Liver (tissue), 9 donors: Measurements from ENCODE around the gene SF3B6. TPM values are rescaled to one million over a fixed set of nuclear protein-coding genes. Genes with fewer than 3 reads are reported as not detected.
A peak's percentile ranks its signal among the peaks of the same experiment; 100 is the strongest.

ENCODE experiments used
- DNase-seq: peaks from one replicate; pipeline ENCODE4 v3.0.0-alpha.2; 2017; ENCODE audit warnings: low spot score
- H3K27ac ChIP-seq, 2 donors: one replicate each; pipeline ENCODE4 v1.7.0; 2013; ENCODE audit warnings: inconsistent platforms in 2 of 2, low read length in 2 of 2, control low read depth in 1 of 2, low read depth in 1 of 2, mild to moderate bottlenecking in 1 of 2
- H3K27me3 ChIP-seq, 4 donors: one replicate each; pipeline versions ENCODE4 v1.6.1 to v1.7.0; 2013; ENCODE audit warnings: low read length in 3 of 4, inconsistent platforms in 1 of 4, mild to moderate bottlenecking in 1 of 4, moderate library complexity in 1 of 4; ENCODE audit not compliant: control insufficient read depth in 4 of 4, insufficient read depth in 4 of 4
- H3K36me3 ChIP-seq, 4 donors: one replicate each; pipeline versions ENCODE4 v1.6.1 to v1.7.0; 2013; ENCODE audit warnings: low read length in 3 of 4, mild to moderate bottlenecking in 3 of 4, low read depth in 1 of 4, moderate library complexity in 1 of 4; ENCODE audit not compliant: control insufficient read depth in 4 of 4, insufficient read depth in 3 of 4
- H3K4me1 ChIP-seq, 4 donors: one replicate each; pipeline versions ENCODE4 v1.6.1 to v1.7.0; 2013; ENCODE audit warnings: low read length in 3 of 4, mild to moderate bottlenecking in 3 of 4, moderate library complexity in 1 of 4; ENCODE audit not compliant: control insufficient read depth in 4 of 4, insufficient read depth in 4 of 4
- H3K4me3 ChIP-seq, 3 donors: one replicate each; pipeline versions ENCODE4 v1.6.1 to v1.7.0; 2013; ENCODE audit warnings: low read length in 3 of 3, control low read depth in 1 of 3, low read depth in 1 of 3, mild to moderate bottlenecking in 1 of 3
- H3K9ac ChIP-seq, 2 donors: one replicate each; pipeline ENCODE4 v1.7.0; 2013; ENCODE audit warnings: low read length in 2 of 2, mild to moderate bottlenecking in 2 of 2, moderate library complexity in 2 of 2, control low read depth in 1 of 2, low read depth in 1 of 2
- H3K9me3 ChIP-seq, 4 donors: one replicate each; pipeline versions ENCODE4 v1.6.1 to v1.7.0; 2013; ENCODE audit warnings: low read length in 3 of 4; ENCODE audit not compliant: control insufficient read depth in 4 of 4
- EGR1 ChIP-seq, 2 donors: IDR thresholded peaks; 2 replicates each; pipeline ENCODE4 v1.6.1; 2016 to 2018; ENCODE audit warnings: antibody characterized with exemption in 2 of 2, low read depth in 2 of 2
- FOXA2 ChIP-seq: IDR thresholded peaks from 2 replicates; pipeline ENCODE4 v1.6.1; 2016; ENCODE audit warnings: antibody characterized with exemption
- GABPA ChIP-seq, 2 donors: IDR thresholded peaks in 1 of 2; conservative IDR thresholded peaks in 1 of 2; 2 replicates each; pipeline ENCODE4 v1.6.1; 2016; ENCODE audit warnings: antibody characterized with exemption in 2 of 2, mild to moderate bottlenecking in 1 of 2, moderate library complexity in 1 of 2
- HNF4A ChIP-seq, 2 donors: conservative IDR thresholded peaks; 2 replicates each; pipeline ENCODE4 v1.6.1; 2016; ENCODE audit warnings: antibody characterized with exemption in 2 of 2, mild to moderate bottlenecking in 2 of 2
- HNF4G ChIP-seq: IDR thresholded peaks from 2 replicates; pipeline ENCODE4 v1.6.1; 2016; ENCODE audit warnings: antibody characterized with exemption
- JUND ChIP-seq, 2 donors: IDR thresholded peaks; 2 replicates each; pipeline ENCODE4 v1.6.1; 2016; ENCODE audit warnings: antibody characterized with exemption in 2 of 2
- NR2F2 ChIP-seq: IDR thresholded peaks from 2 replicates; pipeline ENCODE4 v1.6.1; 2016; ENCODE audit warnings: antibody characterized with exemption
- RAD21 ChIP-seq, 2 donors: IDR thresholded peaks; 2 replicates each; pipeline ENCODE4 v1.6.1; 2016; ENCODE audit warnings: antibody characterized with exemption in 2 of 2, mild to moderate bottlenecking in 2 of 2
- RXRA ChIP-seq, 2 donors: IDR thresholded peaks; 2 replicates each; pipeline ENCODE4 v1.6.1; 2017 to 2018; ENCODE audit warnings: antibody characterized with exemption in 2 of 2, mild to moderate bottlenecking in 1 of 2
- SP1 ChIP-seq: IDR thresholded peaks from 2 replicates; pipeline ENCODE4 v1.6.1; 2018; ENCODE audit warnings: antibody characterized with exemption, mild to moderate bottlenecking
- TAF1 ChIP-seq: conservative IDR thresholded peaks from 2 replicates; pipeline ENCODE4 v1.6.1; 2016; ENCODE audit warnings: antibody characterized with exemption, mild to moderate bottlenecking
- YY1 ChIP-seq: IDR thresholded peaks from 2 replicates; pipeline ENCODE4 v1.6.1; 2016; ENCODE audit warnings: antibody characterized with exemption, mild to moderate bottlenecking
- WGBS: extraction: QIAGEN DNeasy Blood & Tissue Kit; methylation state at CpG from one replicate; pipeline ENCODE4 v1.1.7; 2013; 5-methylcytosine and 5-hydroxymethylcytosine counted together
- polyA plus RNA-seq, 2 donors: library from polyadenylated mRNA; stranded (reverse) in 1 of 2; unstranded in 1 of 2; fragments of 200-250 nt in 1 of 2; fragments of >200 nt in 1 of 2; fragmentation: Nextera tagmentation in 1 of 2; extraction: Ambion mirVana in 1 of 2; gene quantifications; one replicate each; pipeline versions ENCODE4 v1.2.1 to v1.2.3, GENCODE V29; 2013 to 2015
- total RNA-seq, 2 donors: library from RNA; depleted of rRNA; stranded (reverse); fragments of >200 nt; gene quantifications; one replicate each; pipeline ENCODE4 v1.2.3, GENCODE V29; 2014
- TF ChIP-seq, protein P1 (sequence below): IDR thresholded peaks from 2 replicates; pipeline ENCODE4 v1.6.1; 2016; ENCODE audit warnings: antibody characterized with exemption, mild to moderate bottlenecking
- TF ChIP-seq, protein P2 (sequence below): IDR thresholded peaks from 2 replicates; pipeline ENCODE4 v1.6.1; 2016; ENCODE audit warnings: antibody characterized with exemption
- TF ChIP-seq, protein P3 (sequence below): fragments of 150-350 bp; IDR thresholded peaks from 2 replicates; pipeline ENCODE4 v1.5.1; 2017; ENCODE audit warnings: improper control_type of control experiment, low read depth, low read length; ENCODE audit not compliant: missing input control
- TF ChIP-seq, protein P4 (sequence below): IDR thresholded peaks from 2 replicates; pipeline ENCODE4 v1.6.1; 2016; ENCODE audit warnings: antibody characterized with exemption
- donor health status: healthy.
- donor health status: healthy.
- donor health status: healthy.
- donor health status: healthy.
- donor health status: healthy.

The SF3B6 gene
- total and polyA plus RNA-seq, 4 donors = 31.0 to 104 (median 75.6) TPM

DNA sequence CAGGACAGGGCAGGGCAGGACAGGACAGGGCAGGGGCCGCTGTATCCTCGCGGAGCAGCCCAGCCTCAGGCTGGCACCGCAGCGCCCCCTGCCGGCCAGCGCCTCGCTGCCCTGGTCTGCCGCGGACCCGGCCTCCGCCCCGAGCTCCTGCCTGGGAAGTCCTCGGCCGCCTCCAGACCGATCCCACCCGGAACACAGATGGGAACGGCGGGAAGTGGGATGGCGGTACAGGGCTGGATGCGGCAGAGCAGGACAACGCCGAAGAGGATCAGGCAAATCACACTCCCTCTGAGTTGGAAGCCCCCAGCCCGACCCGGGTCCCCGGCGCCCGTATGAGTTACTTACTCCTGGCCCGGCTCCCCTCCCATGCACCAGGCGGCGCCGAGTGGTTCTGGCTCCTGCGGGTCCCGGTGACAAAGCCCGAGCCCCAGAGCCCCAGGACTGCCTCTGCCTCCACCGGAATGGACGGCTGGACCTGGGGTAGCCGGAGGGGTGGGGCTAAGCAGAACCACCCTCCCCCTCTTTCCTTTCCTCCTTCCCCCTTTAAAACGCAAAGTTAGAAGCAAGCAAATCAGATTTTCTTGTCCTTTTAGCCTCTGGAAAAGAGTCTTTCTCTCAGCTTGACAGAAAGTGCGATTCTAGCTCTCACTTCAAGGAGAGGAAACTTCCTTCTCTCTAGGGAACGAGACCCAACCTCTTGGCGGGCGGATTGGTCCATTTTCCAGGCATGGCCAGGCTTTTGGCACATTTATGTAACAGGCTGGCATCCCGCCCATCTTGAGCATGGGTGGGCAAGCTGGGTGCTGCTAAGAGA lies 8.5 kb upstream of the SF3B6 start, which contains the start of gene TP53I3:
Gene TP53I3, minus strand, starts transcription at position 449 of the 814 bp plus-strand sequence. CDS start 508 bp downstream, outside the sequence.
- H3K36me3 ChIP-seq = peaks cover 0 to 1% (median 0%) of the 10 kb centered on the region in 4 donors
- DNase-seq = peak; percentile 92
- TF ChIP-seq, protein P1, sequence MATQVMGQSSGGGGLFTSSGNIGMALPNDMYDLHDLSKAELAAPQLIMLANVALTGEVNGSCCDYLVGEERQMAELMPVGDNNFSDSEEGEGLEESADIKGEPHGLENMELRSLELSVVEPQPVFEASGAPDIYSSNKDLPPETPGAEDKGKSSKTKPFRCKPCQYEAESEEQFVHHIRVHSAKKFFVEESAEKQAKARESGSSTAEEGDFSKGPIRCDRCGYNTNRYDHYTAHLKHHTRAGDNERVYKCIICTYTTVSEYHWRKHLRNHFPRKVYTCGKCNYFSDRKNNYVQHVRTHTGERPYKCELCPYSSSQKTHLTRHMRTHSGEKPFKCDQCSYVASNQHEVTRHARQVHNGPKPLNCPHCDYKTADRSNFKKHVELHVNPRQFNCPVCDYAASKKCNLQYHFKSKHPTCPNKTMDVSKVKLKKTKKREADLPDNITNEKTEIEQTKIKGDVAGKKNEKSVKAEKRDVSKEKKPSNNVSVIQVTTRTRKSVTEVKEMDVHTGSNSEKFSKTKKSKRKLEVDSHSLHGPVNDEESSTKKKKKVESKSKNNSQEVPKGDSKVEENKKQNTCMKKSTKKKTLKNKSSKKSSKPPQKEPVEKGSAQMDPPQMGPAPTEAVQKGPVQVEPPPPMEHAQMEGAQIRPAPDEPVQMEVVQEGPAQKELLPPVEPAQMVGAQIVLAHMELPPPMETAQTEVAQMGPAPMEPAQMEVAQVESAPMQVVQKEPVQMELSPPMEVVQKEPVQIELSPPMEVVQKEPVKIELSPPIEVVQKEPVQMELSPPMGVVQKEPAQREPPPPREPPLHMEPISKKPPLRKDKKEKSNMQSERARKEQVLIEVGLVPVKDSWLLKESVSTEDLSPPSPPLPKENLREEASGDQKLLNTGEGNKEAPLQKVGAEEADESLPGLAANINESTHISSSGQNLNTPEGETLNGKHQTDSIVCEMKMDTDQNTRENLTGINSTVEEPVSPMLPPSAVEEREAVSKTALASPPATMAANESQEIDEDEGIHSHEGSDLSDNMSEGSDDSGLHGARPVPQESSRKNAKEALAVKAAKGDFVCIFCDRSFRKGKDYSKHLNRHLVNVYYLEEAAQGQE = peak; percentile 69
- TF ChIP-seq, protein P2, sequence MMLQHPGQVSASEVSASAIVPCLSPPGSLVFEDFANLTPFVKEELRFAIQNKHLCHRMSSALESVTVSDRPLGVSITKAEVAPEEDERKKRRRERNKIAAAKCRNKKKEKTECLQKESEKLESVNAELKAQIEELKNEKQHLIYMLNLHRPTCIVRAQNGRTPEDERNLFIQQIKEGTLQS = no peak
- peak; percentile 79 to 84 for TF ChIP-seq RAD21 (IDR thresholded peaks at IDR 0.05)
- TF ChIP-seq, protein P3, sequence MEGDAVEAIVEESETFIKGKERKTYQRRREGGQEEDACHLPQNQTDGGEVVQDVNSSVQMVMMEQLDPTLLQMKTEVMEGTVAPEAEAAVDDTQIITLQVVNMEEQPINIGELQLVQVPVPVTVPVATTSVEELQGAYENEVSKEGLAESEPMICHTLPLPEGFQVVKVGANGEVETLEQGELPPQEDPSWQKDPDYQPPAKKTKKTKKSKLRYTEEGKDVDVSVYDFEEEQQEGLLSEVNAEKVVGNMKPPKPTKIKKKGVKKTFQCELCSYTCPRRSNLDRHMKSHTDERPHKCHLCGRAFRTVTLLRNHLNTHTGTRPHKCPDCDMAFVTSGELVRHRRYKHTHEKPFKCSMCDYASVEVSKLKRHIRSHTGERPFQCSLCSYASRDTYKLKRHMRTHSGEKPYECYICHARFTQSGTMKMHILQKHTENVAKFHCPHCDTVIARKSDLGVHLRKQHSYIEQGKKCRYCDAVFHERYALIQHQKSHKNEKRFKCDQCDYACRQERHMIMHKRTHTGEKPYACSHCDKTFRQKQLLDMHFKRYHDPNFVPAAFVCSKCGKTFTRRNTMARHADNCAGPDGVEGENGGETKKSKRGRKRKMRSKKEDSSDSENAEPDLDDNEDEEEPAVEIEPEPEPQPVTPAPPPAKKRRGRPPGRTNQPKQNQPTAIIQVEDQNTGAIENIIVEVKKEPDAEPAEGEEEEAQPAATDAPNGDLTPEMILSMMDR = peak; percentile 94
- TF ChIP-seq TAF1 = peak; percentile 49
- H3K27me3 ChIP-seq = no peaks in the 10 kb centered on the region
- H3K9ac ChIP-seq = peak within 1 kb of the TSS; percentile 26 to 80
- H3K4me1 ChIP-seq = peaks cover 0 to 21% (median 15%) of the 10 kb centered on the region in 4 donors
- H3K27ac ChIP-seq = peak within 1 kb of the TSS; percentile 84 to 87
- no peaks in the 10 kb centered on the region for H3K9me3 ChIP-seq
- WGBS = under 1% methylated on average over 44 of the region's 44 CpGs
- H3K4me3 ChIP-seq = peak within 1 kb of the TSS; percentile 49 to 76 (median 58)

DNA sequence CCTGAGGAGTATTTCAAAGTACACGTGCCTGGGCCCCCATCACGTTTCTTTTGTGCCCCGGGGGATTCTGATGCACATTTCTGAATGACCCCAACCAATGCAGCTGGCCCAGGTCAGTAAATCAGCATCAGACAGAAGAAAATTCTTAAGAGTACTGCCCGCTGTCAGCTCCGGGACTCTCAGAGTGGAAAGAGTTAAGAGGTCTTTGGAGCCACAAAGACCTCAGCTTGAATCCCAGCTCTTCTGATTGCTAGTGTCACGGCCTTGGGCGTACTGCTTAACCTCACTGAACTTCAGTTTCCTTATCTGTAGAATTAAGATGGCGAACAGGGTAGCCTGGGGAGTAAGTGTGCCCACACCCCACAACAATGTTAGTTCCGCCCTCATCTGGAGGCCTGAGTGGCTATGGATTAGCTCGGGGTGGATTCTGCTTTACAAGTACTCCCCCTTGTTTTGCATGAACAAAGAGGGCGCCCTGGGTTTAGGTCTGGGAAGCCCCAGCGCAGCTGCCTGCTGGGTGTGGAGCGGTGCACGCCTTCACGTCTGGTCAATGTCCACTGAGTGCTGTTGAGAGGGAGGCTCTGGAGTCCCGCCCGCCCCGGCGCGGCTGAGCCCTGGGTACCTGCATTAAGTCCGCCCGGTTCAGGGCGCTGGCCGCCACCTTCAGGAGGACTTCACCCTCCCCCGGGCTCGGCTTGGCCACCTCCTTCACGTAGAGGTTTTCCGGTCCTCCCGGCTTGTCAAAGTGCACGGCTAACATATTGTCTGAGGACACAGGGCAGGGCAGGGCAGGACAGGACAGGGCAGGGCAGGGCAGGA lies 7.7 kb upstream of the SF3B6 start:
- peak overlapping the region; percentile 49 to 71 (median 58) for H3K4me3 ChIP-seq
- H3K27me3 ChIP-seq = no peaks in the 10 kb centered on the region
- peak; percentile 78 for DNase-seq
- WGBS = 19% methylated on average over 30 of the region's 30 CpGs
- peak overlapping the region in 1 of 2 donors; percentile 26 for H3K9ac ChIP-seq
- H3K4me1 ChIP-seq = peaks cover 0 to 21% (median 15%) of the 10 kb centered on the region in 4 donors
- no peaks in the 10 kb centered on the region for H3K9me3 ChIP-seq
- peak overlapping the region; percentile 84 to 87 for H3K27ac ChIP-seq
- H3K36me3 ChIP-seq = peaks cover 0 to 2% (median 0%) of the 10 kb centered on the region in 4 donors
- TF ChIP-seq RXRA (IDR thresholded peaks at IDR 0.05) (peak; percentile 76 to 97), GABPA (IDR thresholded peaks at IDR 0.05 in 1 of 2, conservative IDR thresholded peaks at IDR 0.05 in 1 of 2) (no peak), SP1 (peak; percentile 71), FOXA2 (no peak), HNF4A (conservative IDR thresholded peaks at IDR 0.05) (peak; percentile 76 to 81), NR2F2 (no peak), HNF4G (no peak), JUND (IDR thresholded peaks at IDR 0.05) (no peak), YY1 (peak; percentile 42), EGR1 (IDR thresholded peaks at IDR 0.05; ENCODE audit: low read depth in 2 of 2) (no peak), TAF1 (peak; percentile 30)
- TF ChIP-seq, protein P4, sequence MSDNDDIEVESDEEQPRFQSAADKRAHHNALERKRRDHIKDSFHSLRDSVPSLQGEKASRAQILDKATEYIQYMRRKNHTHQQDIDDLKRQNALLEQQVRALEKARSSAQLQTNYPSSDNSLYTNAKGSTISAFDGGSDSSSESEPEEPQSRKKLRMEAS = no peak
- TF ChIP-seq, protein P1 = no peak
- TF ChIP-seq, protein P2 = no peak
